Psoas muscle (tissue), 8 donors: ENCODE data around the gene GNAQ. TPM values are rescaled to one million over a fixed set of nuclear protein-coding genes. Genes with fewer than 3 reads are reported as not detected.
"Not testable (repeated sequence)": the region's sequence is repeated elsewhere in the genome, so short reads cannot be mapped to it uniquely, and the experiment has no call there.

Experiments
- ATAC-seq, 4 donors: fragments of 200-7000 bp; cut with Tn5 transposase; one replicate each; pipeline ENCODE4 v1.9.1; 2020; ENCODE audit warnings: moderate library complexity in 3 of 4, mild to moderate bottlenecking in 2 of 4
- DNase-seq, 2 donors: peaks; one replicate each; pipeline ENCODE4 v3.0.0-alpha.2; 2020
- H3K27ac ChIP-seq: fragments of 200-600 bp; one replicate; pipeline ENCODE4 v1.8.0; 2022
- H3K27me3 ChIP-seq, 3 donors: fragments of 200-600 bp in 1 of 3; one replicate each; pipeline versions ENCODE4 v1.6.1 to v1.8.0; 2013 to 2022; ENCODE audit warnings: low read length in 2 of 3, mild to moderate bottlenecking in 2 of 3, moderate library complexity in 1 of 3; ENCODE audit not compliant: insufficient read depth in 3 of 3
- H3K36me3 ChIP-seq, 2 donors: fragments of 200-600 bp in 1 of 2; one replicate each; pipeline versions ENCODE4 v1.6.1 to v1.8.0; 2013 to 2022; ENCODE audit warnings: low read depth in 1 of 2, mild to moderate bottlenecking in 1 of 2, moderate library complexity in 1 of 2; ENCODE audit not compliant: insufficient read depth in 1 of 2
- H3K4me1 ChIP-seq: fragments of 200-600 bp; one replicate; pipeline ENCODE4 v1.8.0; 2022
- H3K4me3 ChIP-seq: fragments of 200-600 bp; one replicate; pipeline ENCODE4 v1.8.0; 2022; ENCODE audit warnings: mild to moderate bottlenecking
- H3K9me3 ChIP-seq: fragments of 200-600 bp; one replicate; pipeline ENCODE4 v1.8.0; 2022
- CTCF ChIP-seq: fragments of 200-600 bp; IDR thresholded peaks from one replicate; pipeline ENCODE4 v1.8.0; 2022; ENCODE audit warnings: antibody characterized with exemption
- WGBS, 3 donors: extraction: QIAGEN DNeasy Blood & Tissue Kit; methylation state at CpG; one replicate each; pipeline versions ENCODE4 v1.1.6 to v1.1.7; 2013; 5-methylcytosine and 5-hydroxymethylcytosine counted together
- intact Hi-C, 2 donors: fragments of 100-400 bp; cut with DNase I; formaldehyde crosslinking; loops; one replicate each; pipeline versions ENCODE4 v1.11.0 to v1.14.2; 2022
- polyA plus RNA-seq, 3 donors: library from polyadenylated mRNA; stranded (reverse); fragments of 200-250 nt; gene quantifications; one replicate each; pipeline ENCODE4 v1.2.3, GENCODE V29; 2013
- total RNA-seq, 4 donors: library from RNA; stranded (reverse); fragmentation: NEBNext Ultra II Directional in 2 of 4; extraction: Animal tissue kit (Norgen Biotek cat#: 25700) in 2 of 4; gene quantifications; one replicate each; pipeline versions ENCODE4 v1.2.1 to v1.2.4, GENCODE V29; 2021 to 2023
- donor health status: healthy with polysubstance abuse.
- donor health status: DM: no; HTN: no; CAD: no; lungs with moderate emphysema.
- donor health status: Bipolar disorder and iron deficiency.
- donor health status: healthy.
- donor health status: DM: yes; HTN: yes; CAD: no.
- donor health status: DM: no; HTN: no; CAD: no.
- donor health status: DM: no; HTN: no; CAD: no.
- donor health status: DM: yes; HTN: yes; CAD: no.

GNAQ gene
- total and polyA plus RNA-seq, 7 donors = 8.3 to 26.6 (median 23.8) TPM

GRCh38 chr9:77705636-77706035, 326.0 kb downstream of the GNAQ start:
- H3K9me3 ChIP-seq = no peaks in the 10 kb centered on the region
- intact Hi-C loops = no loop called here

GRCh38 chr9:77702521-77703390, 328.9 kb downstream of the GNAQ start:
- H3K4me1 ChIP-seq, intact Hi-C loops, H3K4me3 ChIP-seq, ATAC-seq, H3K9me3 ChIP-seq, H3K27me3 ChIP-seq, H3K27ac ChIP-seq, H3K36me3 ChIP-seq: not testable (repeated sequence)
- DNase-seq = peak in 1 of 2 donors; percentile 46
- WGBS, 3 donors = 95 to 98% (median 96%) methylated on average over 33 to 51 of the region's 52 CpGs

More at GRCh38 chr9:77705636-77706035, 326.0 kb downstream of the GNAQ start:
- Histone ChIP-seq H3K27me3 (no peaks in the 10 kb centered on the region), H3K4me1 (no peaks in the 10 kb centered on the region), H3K4me3 (no peak overlapping the region), H3K36me3 (no peaks in the 10 kb centered on the region), H3K27ac (no peak overlapping the region)
- ATAC-seq (no peak), DNase-seq (no peak)
- TF ChIP-seq CTCF = no peak

GRCh38 chr9:77697238-77697984, 334.2 kb downstream of the GNAQ start:
- intact Hi-C loops = no loop called here
- H3K27me3 ChIP-seq = no peaks in the 10 kb centered on the region
- DNase-seq (no peak), ATAC-seq (no peak)
- H3K9me3 ChIP-seq = no peaks in the 10 kb centered on the region
- no peaks in the 10 kb centered on the region for H3K4me1 ChIP-seq
- no peak overlapping the region for H3K4me3 ChIP-seq
- no peak for TF ChIP-seq CTCF
- 91 to 100% (median 92%) methylated on average over 1 of the region's 1 CpG for WGBS, 3 donors
- no peaks in the 10 kb centered on the region for H3K36me3 ChIP-seq
- H3K27ac ChIP-seq = no peak overlapping the region

- WGBS, 3 donors = 92 to 100% (median 97%) methylated on average over 3 of the region's 3 CpGs
- H3K4me1 ChIP-seq, intact Hi-C loops, DNase-seq, H3K9me3 ChIP-seq, H3K27me3 ChIP-seq, H3K4me3 ChIP-seq, H3K36me3 ChIP-seq, ATAC-seq, H3K27ac ChIP-seq: not testable (repeated sequence)
These were observed 340.9 kb downstream of the GNAQ start for GRCh38 chr9:77690723-77691122.

GRCh38 chr9:77690119-77690518, 341.5 kb downstream of the GNAQ start:
- ATAC-seq, intact Hi-C loops, H3K36me3 ChIP-seq, H3K4me1 ChIP-seq, H3K27me3 ChIP-seq, H3K4me3 ChIP-seq, H3K9me3 ChIP-seq, H3K27ac ChIP-seq, DNase-seq: not testable (repeated sequence)
- 71 to 78% (median 74%) methylated on average over 3 of the region's 3 CpGs for WGBS, 3 donors

GRCh38 chr9:77687737-77688136, 343.9 kb downstream of the GNAQ start:
- H3K9me3 ChIP-seq, DNase-seq, H3K27ac ChIP-seq, H3K36me3 ChIP-seq, H3K27me3 ChIP-seq, ATAC-seq, H3K4me3 ChIP-seq, H3K4me1 ChIP-seq, intact Hi-C loops: not testable (repeated sequence)
- 93 to 95% (median 93%) methylated on average over 11 of the region's 11 CpGs for WGBS, 3 donors
